HG02938 (cell line): ENCODE results near the gene TAF9.
"Not testable (repeated sequence)": the region's sequence is repeated elsewhere in the genome, so short reads cannot be mapped to it uniquely, and the experiment has no call there.

Source experiments
- ATAC-seq: cut with Tn5 transposase; IDR thresholded peaks from one replicate; pipeline ENCODE4 v1.9.1; 2021; ENCODE audit warnings: mild to moderate bottlenecking, moderate library complexity; ENCODE audit not compliant: unreplicated experiment

TAF9 gene

DNA sequence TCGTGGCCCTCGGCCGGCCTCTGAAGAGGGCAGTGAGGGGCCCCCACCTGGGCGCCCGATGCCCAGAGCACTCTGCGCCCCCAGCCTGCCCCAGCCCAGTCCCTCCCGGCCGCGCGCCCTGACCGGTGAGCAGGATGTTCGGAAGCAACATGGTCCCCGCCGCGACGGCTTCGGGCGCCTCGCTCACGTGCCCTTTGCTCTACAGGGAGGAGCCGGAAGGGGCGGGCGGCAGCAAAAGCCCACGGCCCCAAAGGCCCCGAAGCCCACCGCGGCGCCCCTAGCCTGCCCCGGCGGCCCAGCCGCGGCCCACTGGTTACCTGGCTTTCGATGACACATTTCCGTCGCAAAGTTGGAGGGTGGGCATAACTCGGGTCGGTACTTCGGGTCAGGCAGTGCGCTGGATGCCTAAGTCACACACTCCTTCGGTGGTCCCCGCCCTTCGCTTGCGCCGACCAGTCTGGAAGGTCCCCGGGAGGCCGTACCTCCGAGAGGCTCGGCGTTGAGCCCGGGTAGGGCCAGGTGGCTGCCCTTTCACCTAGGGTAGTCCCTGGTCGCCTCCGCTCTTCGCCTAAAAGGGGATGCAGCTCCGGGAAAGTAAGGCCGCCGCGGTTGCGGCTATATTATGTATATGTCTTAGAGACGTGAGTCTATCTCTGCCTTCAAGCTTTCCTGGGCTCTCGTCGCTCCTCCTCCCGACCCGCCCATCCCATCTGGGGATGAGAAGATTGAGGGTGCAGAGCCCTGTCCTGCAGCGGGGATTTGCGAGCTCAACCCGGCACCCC is at the start of gene TAF9, which contains the start of the genes AK6 and RAD17:
Gene TAF9, minus strand, starts transcription at position 181 of the 782 bp plus-strand sequence. CDS start 3,783 bp downstream, outside the sequence.
Gene AK6, minus strand, starts transcription at position 181 of the 782 bp plus-strand sequence. Its CDS starts 30 bp downstream, at position 151.
Gene RAD17, plus strand, starts transcription at position 479 of the 782 bp plus-strand sequence. CDS start 2,391 bp downstream, outside the sequence.
- peak; percentile 92 for ATAC-seq

GRCh38 chr5:69418554-69418953 is 49.2 kb upstream of the TAF9 start:
- no peak for ATAC-seq

DNA sequence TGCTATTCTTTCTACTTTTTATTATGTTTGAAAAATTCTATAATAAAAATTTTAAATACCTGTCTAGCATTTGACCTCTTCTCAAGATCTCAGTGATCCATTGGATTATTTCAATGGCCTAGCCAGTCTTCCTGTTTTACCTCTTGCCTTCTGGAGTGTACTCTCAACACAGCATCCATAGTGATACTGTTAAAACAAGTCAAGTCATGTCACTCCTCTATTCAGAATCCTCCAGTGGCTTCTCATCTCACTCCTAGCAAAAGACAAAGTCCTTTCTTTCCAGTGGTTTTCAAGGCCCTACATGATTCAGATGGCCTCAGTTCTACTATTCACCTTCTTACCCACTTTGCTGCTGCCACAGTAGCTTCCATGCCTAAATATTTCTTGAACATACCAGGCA is 47.4 kb upstream of the TAF9 start:
- no peak for ATAC-seq

- ATAC-seq = no peak
Observed at GRCh38 chr5:69416180-69416579, 46.9 kb upstream of the TAF9 start.

GRCh38 chr5:69415584-69415958 is 46.3 kb upstream of the TAF9 start:
- no peak for ATAC-seq

GRCh38 chr5:69414885-69415583 is 45.7 kb upstream of the TAF9 start, which contains the start of gene MARVELD2:
TSS of gene MARVELD2 (plus strand) at chr5:69415116. CDS start at chr5:69419386, 4,270 bp downstream.
- no peak for ATAC-seq

DNA sequence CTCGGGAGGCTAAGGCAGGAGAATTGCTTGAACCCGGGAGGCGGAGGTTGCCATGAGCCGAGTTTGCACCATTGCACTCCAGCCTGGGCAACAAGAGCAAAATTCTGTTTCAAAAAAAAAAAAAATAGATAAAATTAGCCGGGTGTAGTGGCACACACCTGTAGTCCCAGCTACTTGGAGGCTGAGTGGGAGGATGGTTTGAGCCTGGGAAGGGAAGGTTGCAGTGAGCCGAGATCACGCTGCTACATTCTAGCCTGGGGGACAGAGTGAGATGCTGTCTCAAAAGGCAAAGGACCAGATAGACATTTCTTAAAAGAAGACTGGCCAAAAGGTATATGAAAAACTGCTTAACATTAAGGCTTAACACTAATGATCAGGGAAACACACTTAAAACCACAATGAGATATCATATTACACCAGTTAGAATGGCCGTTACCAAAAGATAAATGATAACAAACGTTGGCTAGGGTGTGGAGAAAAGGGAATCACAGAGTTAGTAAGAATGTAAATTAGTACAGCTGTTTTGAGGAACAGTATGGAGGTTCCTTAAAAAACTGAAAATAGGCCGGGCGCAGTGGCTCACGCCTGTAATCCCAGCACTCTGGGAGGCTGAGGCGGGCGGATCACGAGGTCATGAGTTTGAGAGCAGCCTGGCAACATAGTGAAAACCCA is 35.5 kb upstream of the TAF9 start:
- ATAC-seq = no peak

DNA sequence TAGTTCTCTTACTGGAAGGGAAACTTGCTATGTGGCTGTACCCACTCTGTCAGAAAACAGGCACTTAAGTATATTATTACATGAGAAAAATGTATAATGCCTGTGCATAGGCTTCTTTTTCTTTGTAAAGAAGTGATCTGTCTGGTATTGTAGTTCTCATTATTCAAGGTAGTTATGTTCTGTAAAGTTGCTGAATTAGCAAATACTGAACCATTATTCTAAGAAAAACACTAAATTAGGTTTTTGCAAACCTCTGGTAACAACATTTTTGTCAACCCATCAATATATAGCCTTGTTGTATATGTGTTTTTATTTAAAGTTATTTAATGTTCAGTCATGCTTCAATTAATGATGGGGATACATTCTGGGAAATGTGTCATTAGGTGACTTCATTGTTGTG is 9.1 kb upstream of the TAF9 start:
- ATAC-seq = no peak

DNA sequence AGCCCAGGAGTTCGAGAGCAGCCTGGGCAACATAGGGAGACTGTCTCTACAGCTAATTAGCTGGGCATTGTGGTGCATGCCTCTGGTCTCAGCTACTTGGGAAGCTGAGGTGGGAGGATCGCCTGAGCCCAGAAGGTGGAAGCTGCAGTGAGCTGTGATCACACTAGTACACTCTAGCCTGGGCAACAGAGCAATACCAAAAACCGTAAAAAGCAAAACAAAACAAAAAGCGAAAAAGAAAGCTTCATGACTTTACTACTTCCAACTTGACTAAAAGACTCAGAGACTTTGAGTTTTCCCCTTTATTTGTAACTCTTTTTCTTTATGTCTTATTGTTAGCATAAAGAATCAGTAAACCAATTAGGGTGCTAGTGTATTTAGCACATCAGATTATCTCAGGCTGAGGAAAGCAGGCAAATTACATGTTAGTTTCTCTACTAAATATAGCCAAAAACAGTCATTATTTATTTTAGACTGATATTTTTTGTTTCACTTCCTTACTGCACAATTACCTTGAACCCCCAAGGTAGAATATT is 5.7 kb upstream of the TAF9 start:
- peak; percentile 75 for ATAC-seq

DNA sequence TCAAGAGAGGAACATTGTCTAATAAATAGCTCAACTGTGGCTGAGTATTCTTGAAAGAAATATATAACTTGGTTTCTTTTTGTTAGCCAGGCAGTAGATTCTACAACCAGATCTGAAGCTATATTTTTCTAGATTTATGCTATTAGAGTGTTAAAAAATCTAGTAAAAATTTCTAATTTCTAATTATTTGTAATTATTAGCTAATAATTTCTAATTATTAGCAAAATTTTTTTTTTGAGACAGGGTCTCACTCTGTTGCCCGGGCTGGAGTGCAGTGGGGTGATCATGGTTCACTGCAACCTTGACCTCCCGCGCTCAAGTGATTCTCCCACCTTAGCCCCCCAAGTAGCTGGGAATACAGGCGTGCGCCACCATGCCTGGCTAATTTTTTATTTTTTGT is 3.1 kb upstream of the TAF9 start:
- ATAC-seq = no peak

- ATAC-seq = not testable (repeated sequence)
Observed at GRCh38 chr5:69370335-69370734, 1.0 kb upstream of the TAF9 start.

DNA sequence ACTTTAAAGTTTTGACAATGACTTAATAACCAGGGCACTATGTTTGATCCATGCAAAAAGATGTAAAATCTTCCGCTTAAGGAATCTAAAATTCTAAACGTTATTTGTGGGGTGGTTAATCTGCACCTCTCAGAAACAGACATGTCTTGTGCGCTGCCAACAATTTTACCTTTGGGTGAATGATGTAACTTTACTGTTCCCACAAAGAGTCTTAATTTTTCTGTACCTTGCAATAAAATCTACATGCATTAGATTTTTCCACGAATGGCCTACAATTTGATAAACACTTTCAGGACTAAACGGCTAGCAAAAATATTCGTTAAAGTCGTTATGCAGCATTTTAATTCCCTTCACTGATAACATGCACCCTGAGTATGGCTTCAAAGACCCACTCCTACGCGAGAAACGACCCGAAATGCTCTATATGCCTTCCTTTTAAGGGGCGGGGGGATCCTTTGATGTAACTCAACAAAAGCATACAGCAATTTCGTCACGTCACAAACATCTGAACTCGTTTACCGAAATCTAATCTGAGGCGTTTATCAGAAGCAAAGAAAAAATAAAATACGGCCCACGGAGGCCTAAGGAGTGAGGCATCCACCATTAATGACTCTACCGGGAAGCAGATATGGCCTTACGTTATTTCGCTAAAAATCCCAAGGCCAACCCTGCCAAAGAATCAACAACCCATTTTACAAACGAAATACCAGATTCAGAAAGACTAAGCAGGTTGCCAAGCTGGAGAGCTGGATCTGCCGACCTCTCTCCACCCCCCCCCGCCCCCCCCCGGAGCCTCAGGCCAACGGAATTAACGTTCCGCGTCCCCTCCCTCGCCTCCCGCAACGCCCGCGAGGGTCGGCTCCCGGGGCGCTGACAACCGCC is 621 bp downstream of the TAF9 start:
- ATAC-seq = peak; percentile 1

DNA sequence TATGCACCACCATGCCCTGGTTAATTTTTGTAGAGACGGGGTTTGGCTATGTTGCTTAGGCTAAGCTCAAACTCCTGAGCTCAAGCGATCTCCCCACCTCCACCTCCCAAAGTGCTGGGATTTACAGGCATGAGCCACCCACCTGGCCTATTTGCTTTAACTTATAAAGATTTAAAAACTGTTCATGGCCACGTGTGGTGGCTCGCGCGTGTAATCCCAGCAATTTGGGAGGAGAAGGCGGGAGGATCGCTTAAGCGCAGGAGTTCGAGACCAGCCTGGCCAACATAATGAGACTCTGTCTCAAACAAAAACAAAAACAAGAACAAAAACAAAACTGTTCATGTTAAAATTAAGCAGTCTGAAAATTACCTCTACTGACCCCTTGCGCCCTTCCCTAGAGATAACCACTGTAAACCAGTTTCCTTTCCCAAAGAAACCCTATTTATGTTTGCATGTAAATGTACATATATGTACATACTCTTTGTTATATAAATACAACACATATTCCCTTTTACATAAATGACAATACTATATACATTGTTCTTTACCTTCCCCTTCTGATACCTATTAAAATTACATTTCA is 1.5 kb downstream of the TAF9 start:
- ATAC-seq = no peak

GRCh38 chr5:69364850-69365249 is 4.5 kb downstream of the TAF9 start:
- ATAC-seq = no peak

GRCh38 chr5:69364414-69364813 is 4.9 kb downstream of the TAF9 start:
- ATAC-seq = no peak

- ATAC-seq = no peak
Observed at GRCh38 chr5:69360442-69360841, 8.9 kb downstream of the TAF9 start.

DNA sequence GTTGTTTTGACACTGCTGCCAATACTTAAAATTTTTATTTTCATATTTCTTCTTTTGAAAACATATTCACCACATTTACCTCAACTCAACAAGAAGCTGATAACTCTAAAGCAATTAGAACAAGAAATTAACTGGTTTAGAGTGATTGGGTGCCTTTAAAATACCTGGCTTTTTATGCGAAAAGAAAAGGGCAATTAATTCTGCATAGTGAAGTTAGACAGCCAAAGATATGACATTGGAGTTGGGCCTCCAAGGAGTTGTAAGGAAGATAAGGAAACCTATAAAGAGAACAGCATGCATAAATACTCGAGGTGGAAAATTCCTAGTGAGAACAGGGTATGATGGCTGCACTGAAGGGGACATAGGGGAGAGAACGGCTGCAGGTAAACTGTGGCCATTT is 9.6 kb downstream of the TAF9 start:
- no peak for ATAC-seq

DNA sequence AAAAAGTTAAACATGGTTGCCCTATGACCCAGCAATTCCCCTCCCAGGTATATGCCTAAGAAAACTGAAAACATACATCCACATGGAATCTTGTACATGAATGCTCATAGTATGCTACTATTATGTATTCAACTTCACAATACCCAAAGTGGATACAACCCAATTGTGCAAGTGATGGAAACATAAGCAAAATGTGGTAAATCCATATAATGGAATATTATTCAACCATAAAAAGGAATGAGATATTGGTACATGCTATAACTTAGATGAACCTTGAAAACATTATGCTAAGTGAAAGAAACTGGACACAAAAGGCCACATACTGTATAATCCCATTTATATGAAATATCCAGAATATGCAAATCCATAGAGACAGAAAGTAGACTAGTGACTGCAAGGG is 18.7 kb downstream of the TAF9 start:
- no peak for ATAC-seq

- ATAC-seq = no peak
Observed at GRCh38 chr5:69343083-69343482, 26.2 kb downstream of the TAF9 start.
